Upper lobe of left lung (tissue), 6 donors: ENCODE measurements around the gene GCFC2. TPM values are rescaled to one million over a fixed set of nuclear protein-coding genes. Genes with fewer than 3 reads are reported as not detected.

ENCODE experiments used
- ATAC-seq, 2 donors: fragments of 200-7000 bp; cut with Tn5 transposase; one replicate each; pipeline ENCODE4 v1.9.1; 2022; ENCODE audit warnings: mild to moderate bottlenecking in 2 of 2, moderate library complexity in 2 of 2; ENCODE audit not compliant: low FRiP score in 2 of 2
- DNase-seq, 2 donors: peaks; one replicate each; pipeline ENCODE4 v3.0.0-alpha.2; 2019 to 2020
- H3K27ac ChIP-seq, 4 donors: fragments of 200-600 bp; sonication (generic); one replicate each; pipeline ENCODE4 v1.5.1; 2016 to 2019
- H3K27me3 ChIP-seq, 4 donors: fragments of 200-600 bp; sonication (generic); one replicate each; pipeline ENCODE4 v1.5.1; 2017 to 2019
- H3K36me3 ChIP-seq, 4 donors: fragments of 200-600 bp; sonication (generic); one replicate each; pipeline ENCODE4 v1.5.1; 2016 to 2019
- H3K4me1 ChIP-seq, 4 donors: fragments of 200-600 bp; sonication (generic); one replicate each; pipeline ENCODE4 v1.5.1; 2018 to 2019
- H3K4me3 ChIP-seq, 4 donors: fragments of 200-600 bp; sonication (generic); one replicate each; pipeline ENCODE4 v1.5.1; 2017 to 2019; ENCODE audit warnings: mild to moderate bottlenecking in 2 of 4, moderate library complexity in 1 of 4
- H3K9me3 ChIP-seq, 4 donors: fragments of 200-600 bp; sonication (generic); one replicate each; pipeline ENCODE4 v1.5.1; 2018 to 2019
- EP300 ChIP-seq, 4 donors: sonication (generic); formaldehyde crosslinking; IDR thresholded peaks; one replicate each; pipeline ENCODE4 v1.5.1; 2017; ENCODE audit warnings: antibody characterized with exemption in 4 of 4, control low read depth in 2 of 4
- POLR2A ChIP-seq, 4 donors: fragments of 450-650 bp; IDR thresholded peaks; one replicate each; pipeline ENCODE4 v1.5.1; 2016 to 2017; ENCODE audit warnings: antibody characterized with exemption in 4 of 4, mild to moderate bottlenecking in 2 of 4
- POLR2AphosphoS5 ChIP-seq, 2 donors: sonication (generic); formaldehyde crosslinking; IDR thresholded peaks; one replicate each; pipeline ENCODE4 v1.5.1; 2017; ENCODE audit warnings: antibody characterized with exemption in 2 of 2
- WGBS, 2 donors: methylation state at CpG; one replicate each; pipeline ENCODE4 v1.1.5; 2017 to 2018; 5-methylcytosine and 5-hydroxymethylcytosine counted together
- total RNA-seq, 6 donors: library from RNA; depleted of rRNA in 4 of 6; stranded (reverse); fragments of >200 nt in 4 of 6; gene quantifications; one replicate each; pipeline versions ENCODE4 v1.1.0 to v1.2.1, GENCODE V29; 2016 to 2021
- TF ChIP-seq, protein P1 (sequence below), 6 experiments: fragments of 450-650 bp in 4 of 6; fragments of 200-600 bp in 2 of 6; sonication (generic) in 2 of 6; IDR thresholded peaks; one replicate each; pipeline ENCODE4 v1.5.1; 2016 to 2019; ENCODE audit warnings: antibody characterized with exemption in 6 of 6
- donor health status: DM: no; HTN: no; CAD: no; lungs with moderate emphysema.
- donor health status: DM: no; HTN: yes; CAD: no; lungs with severe emphysema.

Gene GCFC2
- total RNA-seq, 6 donors from 2014 or later, result 13.7 to 75.4 (median 26.4) TPM

DNA sequence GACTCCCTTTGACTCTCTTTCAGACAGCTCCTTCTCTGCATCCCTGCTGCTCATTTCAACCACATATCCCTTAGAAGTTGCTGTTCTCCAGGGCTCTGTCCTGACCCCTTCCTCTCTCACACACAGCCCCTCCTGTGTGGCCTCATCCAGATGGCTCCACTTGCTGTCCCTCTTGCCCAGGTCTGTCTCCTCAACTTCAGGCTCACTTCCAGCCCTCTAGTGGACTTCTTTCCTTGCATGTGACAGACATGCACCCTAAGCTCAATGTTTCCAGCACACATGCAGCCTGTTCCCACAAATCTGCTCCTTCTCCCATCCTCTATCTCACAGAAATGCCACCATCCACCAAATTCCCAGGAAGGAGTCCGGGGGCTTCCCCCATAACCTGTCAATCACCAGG is 73.1 kb downstream of the GCFC2 start:
- DNase-seq (no peak), ATAC-seq (no peak)
- no peaks in the 10 kb centered on the region for H3K9me3 ChIP-seq
- peaks cover 0 to 16% (median 9%) of the 10 kb centered on the region in 4 donors for H3K4me1 ChIP-seq
- 81 to 86% methylated on average over 1 of the region's 1 CpG for WGBS, 2 donors
- TF ChIP-seq, protein P1, sequence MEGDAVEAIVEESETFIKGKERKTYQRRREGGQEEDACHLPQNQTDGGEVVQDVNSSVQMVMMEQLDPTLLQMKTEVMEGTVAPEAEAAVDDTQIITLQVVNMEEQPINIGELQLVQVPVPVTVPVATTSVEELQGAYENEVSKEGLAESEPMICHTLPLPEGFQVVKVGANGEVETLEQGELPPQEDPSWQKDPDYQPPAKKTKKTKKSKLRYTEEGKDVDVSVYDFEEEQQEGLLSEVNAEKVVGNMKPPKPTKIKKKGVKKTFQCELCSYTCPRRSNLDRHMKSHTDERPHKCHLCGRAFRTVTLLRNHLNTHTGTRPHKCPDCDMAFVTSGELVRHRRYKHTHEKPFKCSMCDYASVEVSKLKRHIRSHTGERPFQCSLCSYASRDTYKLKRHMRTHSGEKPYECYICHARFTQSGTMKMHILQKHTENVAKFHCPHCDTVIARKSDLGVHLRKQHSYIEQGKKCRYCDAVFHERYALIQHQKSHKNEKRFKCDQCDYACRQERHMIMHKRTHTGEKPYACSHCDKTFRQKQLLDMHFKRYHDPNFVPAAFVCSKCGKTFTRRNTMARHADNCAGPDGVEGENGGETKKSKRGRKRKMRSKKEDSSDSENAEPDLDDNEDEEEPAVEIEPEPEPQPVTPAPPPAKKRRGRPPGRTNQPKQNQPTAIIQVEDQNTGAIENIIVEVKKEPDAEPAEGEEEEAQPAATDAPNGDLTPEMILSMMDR (IDR thresholded peaks at IDR 0.05), result no peak
- TF ChIP-seq POLR2A (IDR thresholded peaks at IDR 0.05), result no peak
- no peak for TF ChIP-seq POLR2AphosphoS5 (IDR thresholded peaks at IDR 0.05)
- no peak for TF ChIP-seq EP300 (IDR thresholded peaks at IDR 0.05)
- H3K27me3 ChIP-seq, result no peaks in the 10 kb centered on the region
- no peak overlapping the region for H3K27ac ChIP-seq
- H3K4me3 ChIP-seq, result no peak overlapping the region
- no peaks in the 10 kb centered on the region for H3K36me3 ChIP-seq

DNA sequence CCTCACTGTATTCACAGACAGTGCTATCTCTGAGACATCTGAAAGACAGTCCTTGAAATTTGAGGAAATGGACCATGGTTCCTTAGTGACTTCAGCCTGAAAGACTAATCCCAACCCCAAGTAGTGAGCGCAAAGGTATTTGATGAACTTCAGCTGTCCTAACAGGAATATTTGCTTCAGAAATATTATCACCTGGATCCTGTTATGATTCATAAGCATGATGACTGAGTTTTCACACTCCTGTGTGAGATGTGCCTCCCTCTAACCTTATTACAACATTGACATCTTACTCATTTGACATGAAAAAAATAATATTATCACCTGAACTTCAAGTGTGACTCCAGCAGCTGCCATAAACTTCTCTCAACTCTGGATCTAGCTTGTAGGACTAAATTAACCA is 75.8 kb downstream of the GCFC2 start:
- peaks cover 0 to 11% (median 2%) of the 10 kb centered on the region in 4 donors for H3K4me1 ChIP-seq
- H3K36me3 ChIP-seq, result no peaks in the 10 kb centered on the region
- no peak for DNase-seq
- TF ChIP-seq POLR2A (IDR thresholded peaks at IDR 0.05) (no peak), EP300 (IDR thresholded peaks at IDR 0.05) (no peak), POLR2AphosphoS5 (IDR thresholded peaks at IDR 0.05) (no peak)
- TF ChIP-seq, protein P1 (IDR thresholded peaks at IDR 0.05), result no peak
- H3K4me3 ChIP-seq, result no peak overlapping the region
- H3K27me3 ChIP-seq, result no peaks in the 10 kb centered on the region
- no peak for ATAC-seq
- no peak overlapping the region for H3K27ac ChIP-seq
- 0% methylated on average over 1 of the region's 1 CpG for WGBS, 2 donors
- H3K9me3 ChIP-seq, result no peaks in the 10 kb centered on the region

DNA sequence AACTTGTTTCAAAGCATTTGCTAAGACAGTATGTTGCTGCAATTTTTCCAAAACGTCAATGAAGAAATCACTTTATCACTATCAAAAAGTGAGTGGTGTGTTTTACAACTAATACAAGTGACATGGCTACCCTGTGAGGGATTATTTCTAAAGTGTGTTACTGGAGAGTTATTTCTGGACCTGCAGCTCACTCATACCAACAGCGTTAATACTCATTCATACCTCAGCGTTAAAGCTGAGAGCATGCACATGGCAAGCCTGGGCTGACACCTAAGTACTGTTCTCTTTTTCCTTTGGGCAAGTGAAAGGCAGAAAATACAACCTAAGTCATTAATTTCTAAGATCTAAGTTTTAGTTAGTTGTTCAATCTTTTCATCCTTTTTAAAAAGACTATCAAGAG is 77.1 kb downstream of the GCFC2 start:
- no peak for ATAC-seq
- 45 to 51% methylated on average over 3 of the region's 3 CpGs for WGBS, 2 donors
- no peaks in the 10 kb centered on the region for H3K9me3 ChIP-seq
- no peak overlapping the region for H3K27ac ChIP-seq
- H3K4me1 ChIP-seq, result peaks cover 0 to 11% (median 2%) of the 10 kb centered on the region in 4 donors
- no peaks in the 10 kb centered on the region for H3K27me3 ChIP-seq
- H3K4me3 ChIP-seq, result no peak overlapping the region
- no peaks in the 10 kb centered on the region for H3K36me3 ChIP-seq
- TF ChIP-seq, protein P1 (IDR thresholded peaks at IDR 0.05), result no peak
- TF ChIP-seq EP300 (IDR thresholded peaks at IDR 0.05), result no peak
- no peak for TF ChIP-seq POLR2A (IDR thresholded peaks at IDR 0.05)
- no peak for TF ChIP-seq POLR2AphosphoS5 (IDR thresholded peaks at IDR 0.05)
- no peak for DNase-seq

DNA sequence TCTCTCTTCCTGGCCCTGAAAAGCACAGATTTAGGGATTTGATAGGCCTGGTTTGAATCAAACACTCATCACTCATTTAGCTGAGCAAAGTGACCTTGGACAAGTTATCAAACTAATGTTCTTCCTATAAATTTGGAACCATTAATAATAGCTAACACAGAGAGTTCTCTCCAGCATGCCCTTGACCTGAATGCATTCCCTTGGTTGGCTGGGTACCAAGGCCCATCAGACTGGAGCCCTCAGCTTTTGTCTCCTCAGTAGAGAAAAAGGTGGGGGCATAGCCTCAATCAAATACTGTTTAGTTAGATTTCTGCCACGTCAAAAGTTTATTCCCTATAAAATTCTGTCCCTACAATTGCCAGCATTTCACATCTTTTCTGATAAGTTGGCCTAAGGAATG is 77.9 kb downstream of the GCFC2 start:
- TF ChIP-seq, protein P1 (IDR thresholded peaks at IDR 0.05), result no peak
- no peak for DNase-seq

DNA sequence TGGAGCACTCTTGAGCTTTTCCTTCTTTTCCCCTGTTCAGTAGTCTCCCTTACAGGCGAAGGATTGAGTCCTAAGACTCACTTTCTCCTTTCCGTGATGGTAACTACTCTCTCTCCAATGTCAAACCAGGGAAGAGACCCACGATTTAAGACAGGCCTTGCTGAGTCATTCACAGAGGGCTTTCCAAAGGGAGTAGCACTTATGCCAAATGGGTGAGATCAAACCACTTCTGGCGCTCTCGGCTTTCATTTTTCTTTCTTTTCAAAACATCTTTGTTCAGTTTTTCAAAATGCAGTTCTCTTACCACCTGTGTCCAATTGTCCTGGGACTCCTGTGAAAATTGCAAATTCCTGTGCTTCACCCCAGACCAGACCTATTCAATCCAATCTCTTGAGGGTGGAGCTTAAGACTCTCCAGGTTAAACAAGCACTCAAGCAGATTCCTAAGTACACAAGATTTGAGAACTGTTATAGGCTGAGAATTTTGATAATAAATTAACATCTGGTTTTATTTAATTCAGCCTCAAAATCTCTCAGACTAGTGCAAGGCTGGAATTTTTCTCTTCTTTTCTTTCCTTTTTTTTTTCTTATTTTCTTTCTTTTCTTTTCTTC is 78.5 kb downstream of the GCFC2 start:
- Histone ChIP-seq H3K4me1 (peaks cover 0 to 11% (median 2%) of the 10 kb centered on the region in 4 donors), H3K4me3 (no peak overlapping the region), H3K36me3 (no peaks in the 10 kb centered on the region), H3K9me3 (no peaks in the 10 kb centered on the region), H3K27ac (no peak overlapping the region), H3K27me3 (no peaks in the 10 kb centered on the region)
- TF ChIP-seq POLR2A (IDR thresholded peaks at IDR 0.05), result no peak
- TF ChIP-seq POLR2AphosphoS5 (IDR thresholded peaks at IDR 0.05), result no peak
- TF ChIP-seq EP300 (IDR thresholded peaks at IDR 0.05), result no peak
- TF ChIP-seq, protein P1 (IDR thresholded peaks at IDR 0.05), result no peak
- DNase-seq, result no peak
- peak in 1 of 2 donors; percentile 73 for ATAC-seq
- WGBS, 2 donors, result 63 to 66% methylated on average over 5 of the region's 5 CpGs

More for the DNA sequence above, 77.9 kb downstream of the GCFC2 start:
- Histone ChIP-seq H3K36me3 (no peaks in the 10 kb centered on the region), H3K27me3 (no peaks in the 10 kb centered on the region), H3K4me3 (no peak overlapping the region), H3K9me3 (no peaks in the 10 kb centered on the region), H3K27ac (no peak overlapping the region), H3K4me1 (peaks cover 0 to 11% (median 2%) of the 10 kb centered on the region in 4 donors)
- WGBS, 2 donors, result 67 to 73% methylated on average over 1 of the region's 1 CpG
- no peak for ATAC-seq
